Measurements from ENCODE around the gene TIGD6.
A peak's percentile ranks its signal among the peaks of the same experiment; 100 is the strongest.

TIGD6 gene

GRCh38 chr5:149962601-149963300 lies 37.7 kb downstream of the TIGD6 start (continued):
- TF ChIP-seq ZNF292 (tag by site-specific recombination; IDR thresholded peaks at IDR 0.05; ENCODE audit: borderline replicate concordance, low read depth) (peak; percentile 69; the same call in 1 of the 2 replicates), ZNF76 (tag by site-specific recombination; IDR thresholded peaks at IDR 0.05; ENCODE audit: borderline replicate concordance, low read depth) (no peak), MYNN (tag by site-specific recombination; IDR thresholded peaks at IDR 0.05; ENCODE audit: borderline replicate concordance) (peak; percentile 48; the same call in 1 of the 2 replicates), ZNF394 (tag by site-specific recombination; IDR thresholded peaks at IDR 0.05; ENCODE audit: borderline replicate concordance) (peak; percentile 98), KLF16 (tag by site-specific recombination; IDR thresholded peaks at IDR 0.05) (no peak), MEIS1 (CRISPR knock-in tag; IDR thresholded peaks at IDR 0.05; ENCODE audit: borderline replicate concordance) (no peak), GFI1B (tag by site-specific recombination; IDR thresholded peaks at IDR 0.05) (peak; percentile 64; the same call in 1 of the 2 replicates), ZNF510 (tag by site-specific recombination; IDR thresholded peaks at IDR 0.05; ENCODE audit: insufficient replicate concordance) (peak; percentile 84), TRIM28 (IDR thresholded peaks at IDR 0.05; ENCODE audit: borderline replicate concordance, low read length) (no peak), ZBTB6 (tag by site-specific recombination; IDR thresholded peaks at IDR 0.05) (no peak), ZBTB11 (tag by site-specific recombination; conservative IDR thresholded peaks at IDR 0.05; ENCODE audit: low read depth) (peak; percentile 83), ZNF366 (tag by site-specific recombination; conservative IDR thresholded peaks at IDR 0.05) (0 out of 2 replicates have a peak, but pooled peaks have one; percentile 13), ZBTB8A (tag by site-specific recombination; IDR thresholded peaks at IDR 0.05) (peak; percentile 85), MZF1 (tag by site-specific recombination; IDR thresholded peaks at IDR 0.05; ENCODE audit: borderline replicate concordance) (peak; percentile 49; the same call in 1 of the 2 replicates), ZNF501 (tag by site-specific recombination; IDR thresholded peaks at IDR 0.05) (peak; percentile 53; the same call in 1 of the 2 replicates), ZNF341 (tag by site-specific recombination; IDR thresholded peaks at IDR 0.05; ENCODE audit: low read depth) (peak; percentile 45), ZNF121 (tag by site-specific recombination; IDR thresholded peaks at IDR 0.05) (0 out of 2 replicates have a peak, but pooled peaks have one; percentile 28), ZFHX2 (tag by site-specific recombination; conservative IDR thresholded peaks at IDR 0.05) (no peak), ZNF223 (tag by site-specific recombination; IDR thresholded peaks at IDR 0.05) (peak; percentile 84), ZNF664 (tag by site-specific recombination; IDR thresholded peaks at IDR 0.05) (peak; percentile 92), ZNF157 (tag by site-specific recombination; IDR thresholded peaks at IDR 0.05) (no peak), ZBTB21 (tag by site-specific recombination; IDR thresholded peaks at IDR 0.05) (peak; percentile 59), ZNF768 (tag by site-specific recombination; IDR thresholded peaks at IDR 0.05) (no peak), ZNF580 (tag by site-specific recombination; IDR thresholded peaks at IDR 0.05) (0 out of 2 replicates have a peak, but pooled peaks have one; percentile 32), RBAK (tag by site-specific recombination; IDR thresholded peaks at IDR 0.05) (0 out of 2 replicates have a peak, but pooled peaks have one; percentile 72)
- TF ChIP-seq, protein P1, sequence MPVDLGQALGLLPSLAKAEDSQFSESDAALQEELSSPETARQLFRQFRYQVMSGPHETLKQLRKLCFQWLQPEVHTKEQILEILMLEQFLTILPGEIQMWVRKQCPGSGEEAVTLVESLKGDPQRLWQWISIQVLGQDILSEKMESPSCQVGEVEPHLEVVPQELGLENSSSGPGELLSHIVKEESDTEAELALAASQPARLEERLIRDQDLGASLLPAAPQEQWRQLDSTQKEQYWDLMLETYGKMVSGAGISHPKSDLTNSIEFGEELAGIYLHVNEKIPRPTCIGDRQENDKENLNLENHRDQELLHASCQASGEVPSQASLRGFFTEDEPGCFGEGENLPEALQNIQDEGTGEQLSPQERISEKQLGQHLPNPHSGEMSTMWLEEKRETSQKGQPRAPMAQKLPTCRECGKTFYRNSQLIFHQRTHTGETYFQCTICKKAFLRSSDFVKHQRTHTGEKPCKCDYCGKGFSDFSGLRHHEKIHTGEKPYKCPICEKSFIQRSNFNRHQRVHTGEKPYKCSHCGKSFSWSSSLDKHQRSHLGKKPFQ (tag by site-specific recombination; IDR thresholded peaks at IDR 0.05) = 0 out of 2 replicates have a peak, but pooled peaks have one; percentile 33
- TF ChIP-seq, protein P2, sequence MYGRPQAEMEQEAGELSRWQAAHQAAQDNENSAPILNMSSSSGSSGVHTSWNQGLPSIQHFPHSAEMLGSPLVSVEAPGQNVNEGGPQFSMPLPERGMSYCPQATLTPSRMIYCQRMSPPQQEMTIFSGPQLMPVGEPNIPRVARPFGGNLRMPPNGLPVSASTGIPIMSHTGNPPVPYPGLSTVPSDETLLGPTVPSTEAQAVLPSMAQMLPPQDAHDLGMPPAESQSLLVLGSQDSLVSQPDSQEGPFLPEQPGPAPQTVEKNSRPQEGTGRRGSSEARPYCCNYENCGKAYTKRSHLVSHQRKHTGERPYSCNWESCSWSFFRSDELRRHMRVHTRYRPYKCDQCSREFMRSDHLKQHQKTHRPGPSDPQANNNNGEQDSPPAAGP (tag by site-specific recombination; IDR thresholded peaks at IDR 0.05) = no peak
- TF ChIP-seq, protein P3, sequence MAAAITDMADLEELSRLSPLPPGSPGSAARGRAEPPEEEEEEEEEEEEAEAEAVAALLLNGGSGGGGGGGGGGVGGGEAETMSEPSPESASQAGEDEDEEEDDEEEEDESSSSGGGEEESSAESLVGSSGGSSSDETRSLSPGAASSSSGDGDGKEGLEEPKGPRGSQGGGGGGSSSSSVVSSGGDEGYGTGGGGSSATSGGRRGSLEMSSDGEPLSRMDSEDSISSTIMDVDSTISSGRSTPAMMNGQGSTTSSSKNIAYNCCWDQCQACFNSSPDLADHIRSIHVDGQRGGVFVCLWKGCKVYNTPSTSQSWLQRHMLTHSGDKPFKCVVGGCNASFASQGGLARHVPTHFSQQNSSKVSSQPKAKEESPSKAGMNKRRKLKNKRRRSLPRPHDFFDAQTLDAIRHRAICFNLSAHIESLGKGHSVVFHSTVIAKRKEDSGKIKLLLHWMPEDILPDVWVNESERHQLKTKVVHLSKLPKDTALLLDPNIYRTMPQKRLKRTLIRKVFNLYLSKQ (tag by site-specific recombination; IDR thresholded peaks at IDR 0.05; ENCODE audit: borderline replicate concordance) = 0 out of 2 replicates have a peak, but pooled peaks have one; percentile 77
